Aorta (tissue), 5 donors: ENCODE results near the gene ABCB10. TPM values are rescaled to one million over a fixed set of nuclear protein-coding genes. Genes with fewer than 3 reads are reported as not detected.
"Not testable (repeated sequence)": the region's sequence is repeated elsewhere in the genome, so short reads cannot be mapped to it uniquely, and the experiment has no call there.

ENCODE experiments used
- ATAC-seq: fragments of 200-7000 bp; cut with Tn5 transposase; one replicate; pipeline ENCODE4 v1.9.1; 2022; ENCODE audit warnings: moderate library complexity; ENCODE audit not compliant: low FRiP score
- DNase-seq, 2 donors: peaks; one replicate each; pipeline ENCODE4 v3.0.0-alpha.2; 2020
- H3K27ac ChIP-seq, 2 donors: one replicate each; pipeline ENCODE4 v1.5.1; 2013; ENCODE audit warnings: low read length in 2 of 2, mild to moderate bottlenecking in 2 of 2, moderate library complexity in 2 of 2, control low read depth in 1 of 2, inconsistent platforms in 1 of 2, low read depth in 1 of 2
- H3K27me3 ChIP-seq, 2 donors: one replicate each; pipeline ENCODE4 v1.6.1; 2013; ENCODE audit warnings: control low read depth in 1 of 2, low read length in 1 of 2, mild to moderate bottlenecking in 1 of 2, moderate library complexity in 1 of 2; ENCODE audit not compliant: insufficient read depth in 2 of 2, control insufficient read depth in 1 of 2
- H3K36me3 ChIP-seq, 2 donors: one replicate each; pipeline ENCODE4 v1.6.1; 2013; ENCODE audit warnings: control low read depth in 1 of 2, low read length in 1 of 2, mild to moderate bottlenecking in 1 of 2; ENCODE audit not compliant: insufficient read depth in 2 of 2, control insufficient read depth in 1 of 2
- H3K4me1 ChIP-seq, 2 donors: one replicate each; pipeline ENCODE4 v1.6.1; 2013; ENCODE audit warnings: low read length in 2 of 2, control low read depth in 1 of 2, mild to moderate bottlenecking in 1 of 2, moderate library complexity in 1 of 2; ENCODE audit not compliant: insufficient read depth in 2 of 2, control insufficient read depth in 1 of 2
- H3K4me3 ChIP-seq, 2 donors: one replicate each; pipeline ENCODE4 v1.5.1; 2013; ENCODE audit warnings: low read length in 2 of 2, control low read depth in 1 of 2, mild to moderate bottlenecking in 1 of 2
- H3K9me3 ChIP-seq: one replicate; pipeline ENCODE4 v1.6.1; 2013; ENCODE audit warnings: mild to moderate bottlenecking, low read length; ENCODE audit not compliant: control insufficient read depth
- WGBS, 2 donors: extraction: QIAGEN DNeasy Blood & Tissue Kit; methylation state at CpG; one replicate each; pipeline ENCODE4 v1.1.7; 2013; 5-methylcytosine and 5-hydroxymethylcytosine counted together
- intact Hi-C, 2 donors: fragments of 100-400 bp; cut with DNase I; formaldehyde crosslinking; loops; one replicate each; pipeline versions ENCODE4 v1.14.2 to v1.15.0; 2022
- polyA plus RNA-seq, 2 donors: library from polyadenylated mRNA; stranded (reverse); fragments of 200-250 nt; gene quantifications; one replicate each; pipeline ENCODE4 v1.2.3, GENCODE V29; 2013
- total RNA-seq, 2 donors: library from RNA; stranded (reverse); fragmentation: NEBNext Ultra II Directional; extraction: Animal tissue kit (Norgen Biotek cat#: 25700); gene quantifications; one replicate each; pipeline ENCODE4 v1.2.1, GENCODE V29; 2021
- donor health status: healthy with polysubstance abuse.
- donor health status: Bipolar disorder and iron deficiency.
- donor health status: DM: no; HTN: no; CAD: no.
- donor health status: DM: no; HTN: no; CAD: no.
- donor health status: DM: yes; HTN: yes; CAD: no.

The ABCB10 gene
- total and polyA plus RNA-seq, 4 donors: 6.8 to 24.2 (median 16.3) TPM

- 72 to 77% methylated on average over 4 of the region's 4 CpGs for WGBS, 2 donors
- Histone ChIP-seq H3K4me3 (no peak overlapping the region), H3K9me3 (no peaks in the 10 kb centered on the region), H3K4me1 (no peaks in the 10 kb centered on the region), H3K36me3 (peaks cover 5 to 12% of the 10 kb centered on the region in 2 donors), H3K27ac (no peak overlapping the region), H3K27me3 (no peaks in the 10 kb centered on the region)
- intact Hi-C loops: no loop called here
- DNase-seq (no peak), ATAC-seq (no peak)
Observed at GRCh38 chr1:229537894-229538293, 20.6 kb downstream of the ABCB10 start.

GRCh38 chr1:229536982-229537381 lies 21.5 kb downstream of the ABCB10 start:
- intact Hi-C loops: no loop called here
- no peaks in the 10 kb centered on the region for H3K4me1 ChIP-seq
- DNase-seq: no peak
- no peaks in the 10 kb centered on the region for H3K27me3 ChIP-seq
- no peak overlapping the region for H3K27ac ChIP-seq
- no peak overlapping the region for H3K4me3 ChIP-seq
- H3K9me3 ChIP-seq: no peaks in the 10 kb centered on the region
- peaks cover 5 to 14% of the 10 kb centered on the region in 2 donors for H3K36me3 ChIP-seq
- ATAC-seq: no peak

- intact Hi-C loops: no loop called here
Observed at GRCh38 chr1:229535230-229535629, 23.3 kb downstream of the ABCB10 start.

GRCh38 chr1:229531326-229531725 lies 27.2 kb downstream of the ABCB10 start:
- no peak for DNase-seq
- peaks cover 3 to 13% of the 10 kb centered on the region in 2 donors for H3K36me3 ChIP-seq
- intact Hi-C loops: no loop called here
- WGBS, 2 donors: 92 to 97% methylated on average over 6 of the region's 6 CpGs
- no peak for ATAC-seq
- H3K4me3 ChIP-seq: no peak overlapping the region
- no peak overlapping the region for H3K27ac ChIP-seq
- H3K4me1 ChIP-seq: no peaks in the 10 kb centered on the region
- H3K27me3 ChIP-seq: no peaks in the 10 kb centered on the region
- H3K9me3 ChIP-seq: no peaks in the 10 kb centered on the region

More at GRCh38 chr1:229535230-229535629, 23.3 kb downstream of the ABCB10 start:
- ATAC-seq (no peak), DNase-seq (no peak)
- peaks cover 5 to 17% of the 10 kb centered on the region in 2 donors for H3K36me3 ChIP-seq
- H3K4me3 ChIP-seq: no peak overlapping the region
- no peak overlapping the region for H3K27ac ChIP-seq
- H3K27me3 ChIP-seq: no peaks in the 10 kb centered on the region
- no peaks in the 10 kb centered on the region for H3K9me3 ChIP-seq
- H3K4me1 ChIP-seq: no peaks in the 10 kb centered on the region

- no peak overlapping the region for H3K4me3 ChIP-seq
- 93 to 95% methylated on average over 7 of the region's 7 CpGs for WGBS, 2 donors
- H3K9me3 ChIP-seq: no peaks in the 10 kb centered on the region
- intact Hi-C loops: no loop called here
- no peaks in the 10 kb centered on the region for H3K27me3 ChIP-seq
- peaks cover 6 to 13% of the 10 kb centered on the region in 2 donors for H3K36me3 ChIP-seq
- H3K4me1 ChIP-seq: no peaks in the 10 kb centered on the region
- H3K27ac ChIP-seq: no peak overlapping the region
- ATAC-seq (no peak), DNase-seq (no peak)
Observed at GRCh38 chr1:229529639-229530038, 28.9 kb downstream of the ABCB10 start.

- DNase-seq (no peak), ATAC-seq (no peak)
- no peaks in the 10 kb centered on the region for H3K4me1 ChIP-seq
- H3K27ac ChIP-seq: no peak overlapping the region
- no peak overlapping the region for H3K4me3 ChIP-seq
- H3K9me3 ChIP-seq: no peaks in the 10 kb centered on the region
- H3K36me3 ChIP-seq: peaks cover 6 to 10% of the 10 kb centered on the region in 2 donors
- intact Hi-C loops: no loop called here
- no peaks in the 10 kb centered on the region for H3K27me3 ChIP-seq
- WGBS, 2 donors: 96 to 97% methylated on average over 1 of the region's 1 CpG
Observed at GRCh38 chr1:229526695-229527094, 31.8 kb downstream of the ABCB10 start.

- DNase-seq (no peak), ATAC-seq (no peak)
- WGBS, 2 donors: 0 to 6% methylated on average over 1 of the region's 1 CpG
- no peak overlapping the region for H3K4me3 ChIP-seq
- H3K27ac ChIP-seq: no peak overlapping the region
- H3K9me3 ChIP-seq: no peaks in the 10 kb centered on the region
- peaks cover 5 to 6% of the 10 kb centered on the region in 2 donors for H3K36me3 ChIP-seq
- no peaks in the 10 kb centered on the region for H3K4me1 ChIP-seq
- no peaks in the 10 kb centered on the region for H3K27me3 ChIP-seq
- intact Hi-C loops: no loop called here
Observed at GRCh38 chr1:229523052-229523451, 35.5 kb downstream of the ABCB10 start.

GRCh38 chr1:229514578-229515275 lies 43.8 kb downstream of the ABCB10 start:
- peak in 1 of 2 donors; percentile 68 for DNase-seq

GRCh38 chr1:229511625-229512024 lies 46.9 kb downstream of the ABCB10 start:
- WGBS, 2 donors: 81 to 82% methylated on average over 6 of the region's 6 CpGs
- H3K4me1 ChIP-seq, ATAC-seq, H3K27ac ChIP-seq, DNase-seq, H3K27me3 ChIP-seq, H3K4me3 ChIP-seq, H3K9me3 ChIP-seq, H3K36me3 ChIP-seq, intact Hi-C loops: not testable (repeated sequence)

More at GRCh38 chr1:229514578-229515275, 43.8 kb downstream of the ABCB10 start:
- H3K27me3 ChIP-seq: no peaks in the 10 kb centered on the region
- 35 to 36% methylated on average over 8 of the region's 8 CpGs for WGBS, 2 donors
- H3K4me1 ChIP-seq: peaks cover 0 to 3% of the 10 kb centered on the region in 2 donors
- H3K36me3 ChIP-seq: peaks cover 0 to 2% of the 10 kb centered on the region in 2 donors
- ATAC-seq: peak; percentile 78
- H3K4me3 ChIP-seq: no peak overlapping the region
- H3K27ac ChIP-seq: no peak overlapping the region
- H3K9me3 ChIP-seq: no peaks in the 10 kb centered on the region
- intact Hi-C loops: no loop called here
